Osteocyte (in vitro differentiated cells): ENCODE results near the gene PTS. TPM values are rescaled to one million over a fixed set of nuclear protein-coding genes. Genes with fewer than 3 reads are reported as not detected.
"Not testable (repeated sequence)": the region's sequence is repeated elsewhere in the genome, so short reads cannot be mapped to it uniquely, and the experiment has no call there.

ENCODE experiments used
- DNase-seq: peaks from one replicate; pipeline ENCODE4 v3.0.0; 2021; ENCODE audit warnings: mixed read lengths; ENCODE audit not compliant: unreplicated experiment; ENCODE audit errors: extremely low spot score
- H3K27ac Mint-ChIP-seq: one replicate; pipeline ENCODE4 v1.8.0; 2021; ENCODE audit warnings: mild to moderate bottlenecking, mixed read lengths; ENCODE audit not compliant: unreplicated experiment
- H3K27me3 Mint-ChIP-seq: one replicate; pipeline ENCODE4 v1.8.0; 2021; ENCODE audit warnings: mixed read lengths; ENCODE audit not compliant: unreplicated experiment
- H3K36me3 Mint-ChIP-seq: one replicate; pipeline ENCODE4 v1.8.0; 2021; ENCODE audit warnings: mixed read lengths; ENCODE audit not compliant: unreplicated experiment
- H3K4me1 Mint-ChIP-seq: one replicate; pipeline ENCODE4 v1.8.0; 2021; ENCODE audit warnings: mixed read lengths; ENCODE audit not compliant: unreplicated experiment
- H3K4me3 Mint-ChIP-seq: one replicate; pipeline ENCODE4 v1.8.0; 2021; ENCODE audit warnings: mild to moderate bottlenecking, moderate library complexity, mixed read lengths; ENCODE audit not compliant: unreplicated experiment
- H3K9me3 Mint-ChIP-seq: one replicate; pipeline ENCODE4 v1.8.0; 2021; ENCODE audit warnings: mixed read lengths; ENCODE audit not compliant: unreplicated experiment
- total RNA-seq: library from RNA; stranded (reverse); gene quantifications from 2 replicates; pipeline ENCODE4 v1.2.1, GENCODE V29; 2021
- TF ChIP-seq, protein P1 (sequence below): fragments of 200-600 bp; sonication (generic); IDR thresholded peaks from 2 replicates; pipeline ENCODE4 v1.5.0; 2021; ENCODE audit warnings: antibody characterized with exemption, mild to moderate bottlenecking, moderate library complexity

Gene PTS
- total RNA-seq, 1 donor from 2014 or later: 44.0 TPM

DNA sequence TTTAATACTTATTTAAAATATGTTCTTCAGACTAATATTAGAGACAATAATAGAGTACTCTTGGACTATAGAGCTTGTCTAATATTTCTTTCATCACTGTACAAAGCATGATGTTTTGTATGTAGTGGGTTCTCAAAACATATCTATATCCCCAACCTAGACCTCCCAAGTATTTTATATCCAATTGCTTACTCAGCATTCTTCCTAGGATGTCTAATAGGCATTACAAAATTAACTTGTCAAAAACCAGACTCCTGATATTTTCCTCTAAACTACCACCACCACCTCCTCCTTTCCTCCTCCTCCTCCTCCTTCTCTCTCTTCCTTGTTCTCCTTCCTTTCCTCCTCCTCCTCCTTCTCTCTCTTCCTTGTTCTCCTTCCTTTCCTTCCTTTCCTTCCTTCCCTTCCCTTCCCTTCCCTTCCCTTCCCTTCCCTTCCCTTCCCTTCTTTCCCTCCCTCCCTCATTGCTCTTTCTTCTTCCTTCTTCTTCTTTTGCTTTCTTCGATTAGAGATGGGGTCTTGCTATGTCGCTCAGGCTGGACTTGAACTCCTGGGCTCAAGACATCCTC lies 29.6 kb upstream of the PTS start:
- Mint-ChIP-seq H3K9me3 (no peaks in the 10 kb centered on the region), H3K27me3 (peaks cover 44% of the 10 kb centered on the region), H3K4me3 (no peak overlapping the region), H3K27ac (no peak overlapping the region), H3K4me1 (no peaks in the 10 kb centered on the region), H3K36me3 (no peaks in the 10 kb centered on the region)
- DNase-seq: no peak
- TF ChIP-seq, protein P1, sequence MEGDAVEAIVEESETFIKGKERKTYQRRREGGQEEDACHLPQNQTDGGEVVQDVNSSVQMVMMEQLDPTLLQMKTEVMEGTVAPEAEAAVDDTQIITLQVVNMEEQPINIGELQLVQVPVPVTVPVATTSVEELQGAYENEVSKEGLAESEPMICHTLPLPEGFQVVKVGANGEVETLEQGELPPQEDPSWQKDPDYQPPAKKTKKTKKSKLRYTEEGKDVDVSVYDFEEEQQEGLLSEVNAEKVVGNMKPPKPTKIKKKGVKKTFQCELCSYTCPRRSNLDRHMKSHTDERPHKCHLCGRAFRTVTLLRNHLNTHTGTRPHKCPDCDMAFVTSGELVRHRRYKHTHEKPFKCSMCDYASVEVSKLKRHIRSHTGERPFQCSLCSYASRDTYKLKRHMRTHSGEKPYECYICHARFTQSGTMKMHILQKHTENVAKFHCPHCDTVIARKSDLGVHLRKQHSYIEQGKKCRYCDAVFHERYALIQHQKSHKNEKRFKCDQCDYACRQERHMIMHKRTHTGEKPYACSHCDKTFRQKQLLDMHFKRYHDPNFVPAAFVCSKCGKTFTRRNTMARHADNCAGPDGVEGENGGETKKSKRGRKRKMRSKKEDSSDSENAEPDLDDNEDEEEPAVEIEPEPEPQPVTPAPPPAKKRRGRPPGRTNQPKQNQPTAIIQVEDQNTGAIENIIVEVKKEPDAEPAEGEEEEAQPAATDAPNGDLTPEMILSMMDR: no peak

DNA sequence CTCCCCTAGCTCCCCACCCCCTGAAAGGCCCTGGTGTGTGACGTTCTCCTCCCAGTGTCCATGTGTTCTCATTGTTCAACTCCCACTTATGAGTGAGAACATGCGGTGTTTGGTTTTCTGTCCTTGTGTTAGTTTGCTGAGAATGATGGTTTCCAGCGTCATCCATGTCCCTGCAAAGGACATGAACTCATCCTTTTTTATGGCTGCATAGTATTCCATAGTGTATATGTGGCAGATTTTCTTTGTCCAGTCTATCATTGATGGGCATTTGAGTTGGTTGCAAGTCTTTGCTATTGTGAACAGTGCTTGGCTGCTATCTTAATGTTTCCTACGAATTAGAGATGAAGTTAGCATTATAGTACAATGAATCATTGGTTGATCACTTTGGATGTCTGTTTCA lies 27.1 kb upstream of the PTS start:
- peaks cover 42% of the 10 kb centered on the region for H3K27me3 Mint-ChIP-seq
- H3K9me3 Mint-ChIP-seq, DNase-seq, H3K36me3 Mint-ChIP-seq, H3K4me3 Mint-ChIP-seq, H3K27ac Mint-ChIP-seq, H3K4me1 Mint-ChIP-seq: not testable (repeated sequence)

DNA sequence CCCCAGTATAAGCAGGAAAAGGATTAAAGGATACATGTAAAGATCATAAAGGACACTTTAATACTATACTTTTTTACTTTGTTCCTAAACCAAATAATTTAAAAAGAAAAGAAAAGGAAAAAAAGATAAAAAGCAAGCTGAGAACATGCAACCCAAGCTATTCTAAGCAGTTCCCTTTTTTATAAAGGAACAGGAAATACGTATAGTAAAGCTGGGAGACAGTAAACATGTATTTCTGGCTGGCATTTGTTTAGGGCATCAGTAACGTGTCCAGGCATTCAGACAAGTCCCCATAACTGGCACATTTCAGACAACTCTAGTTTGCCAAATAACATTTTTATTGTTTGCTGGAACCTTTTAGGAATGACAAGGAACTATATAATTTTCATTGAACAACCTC lies 26.0 kb upstream of the PTS start:
- Mint-ChIP-seq H3K27ac (no peak overlapping the region), H3K36me3 (peaks cover 1% of the 10 kb centered on the region), H3K4me1 (no peaks in the 10 kb centered on the region), H3K9me3 (no peaks in the 10 kb centered on the region), H3K27me3 (peaks cover 46% of the 10 kb centered on the region), H3K4me3 (no peak overlapping the region)
- no peak for DNase-seq
- TF ChIP-seq, protein P1: no peak

DNA sequence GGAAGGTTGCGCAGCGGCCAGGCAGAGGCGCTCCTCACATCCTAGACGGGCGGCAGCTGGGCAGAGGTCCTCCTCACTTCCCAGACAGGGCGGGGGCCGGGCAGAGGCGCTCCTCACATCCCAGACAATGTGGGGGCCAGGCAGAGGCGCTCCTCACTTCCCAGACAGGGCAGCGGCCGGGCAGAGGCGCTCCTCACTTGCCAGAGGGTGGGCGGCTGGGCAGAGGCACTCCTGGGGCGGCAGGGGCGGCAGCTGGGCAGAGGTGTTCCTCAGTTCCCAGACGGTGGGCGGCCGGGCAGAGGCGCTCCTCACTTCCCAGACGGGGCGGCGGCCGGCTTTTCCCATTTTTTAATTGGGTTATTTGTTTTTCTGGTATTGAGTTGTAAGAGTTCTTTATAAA lies 20.2 kb upstream of the PTS start:
- Mint-ChIP-seq H3K27me3 (peaks cover 55% of the 10 kb centered on the region), H3K36me3 (peaks cover 3% of the 10 kb centered on the region), H3K9me3 (no peaks in the 10 kb centered on the region)

DNA sequence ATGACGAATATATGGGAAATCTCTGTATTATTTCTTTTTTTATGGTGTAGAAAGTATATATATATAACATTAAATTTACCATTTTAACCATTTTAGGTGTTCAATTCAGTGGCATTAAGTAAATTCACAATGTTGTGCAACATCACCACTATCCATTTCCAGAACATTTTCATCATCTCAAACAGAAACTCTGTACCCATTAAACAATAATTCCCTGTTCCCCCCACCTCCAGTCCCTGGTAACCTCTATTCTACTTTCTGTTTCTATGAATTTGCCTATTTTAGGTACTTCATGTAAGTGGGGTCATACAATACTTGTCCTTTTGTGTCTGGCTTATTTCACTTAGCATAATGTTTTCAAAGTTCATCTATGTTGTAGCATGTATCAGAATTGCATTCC lies 15.3 kb upstream of the PTS start:
- Mint-ChIP-seq H3K9me3 (no peaks in the 10 kb centered on the region), H3K27me3 (peaks cover 52% of the 10 kb centered on the region), H3K27ac (no peak overlapping the region), H3K36me3 (peaks cover 2% of the 10 kb centered on the region), H3K4me3 (no peak overlapping the region), H3K4me1 (no peaks in the 10 kb centered on the region)
- TF ChIP-seq, protein P1: no peak
- DNase-seq: no peak

More for the DNA sequence above, 20.2 kb upstream of the PTS start:
- H3K4me3 Mint-ChIP-seq: no peak overlapping the region
- no peak for DNase-seq
- no peaks in the 10 kb centered on the region for H3K4me1 Mint-ChIP-seq
- TF ChIP-seq, protein P1: no peak
- H3K27ac Mint-ChIP-seq: no peak overlapping the region

DNA sequence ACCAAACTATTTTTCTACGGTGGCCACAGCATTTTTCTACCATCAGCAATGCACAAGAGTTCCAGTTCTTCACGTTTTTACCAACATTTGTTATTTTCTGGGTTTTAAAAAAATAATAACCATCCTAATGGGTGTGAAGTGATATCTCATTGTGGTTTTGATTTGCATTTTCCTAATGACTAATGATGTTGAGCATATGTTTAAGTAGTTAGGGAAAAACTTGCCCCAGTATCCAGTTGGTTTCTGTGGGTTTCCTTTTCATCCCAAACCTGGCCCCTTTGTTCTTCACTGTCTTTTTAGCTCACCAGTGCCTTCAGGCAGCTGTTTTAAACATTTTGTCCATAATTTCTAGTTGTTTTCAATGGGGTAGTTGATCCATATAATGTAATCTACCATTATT lies 14.7 kb upstream of the PTS start:
- H3K4me1 Mint-ChIP-seq: peaks cover 5% of the 10 kb centered on the region
- peaks cover 2% of the 10 kb centered on the region for H3K36me3 Mint-ChIP-seq
- H3K9me3 Mint-ChIP-seq: no peaks in the 10 kb centered on the region
- DNase-seq: no peak
- H3K27ac Mint-ChIP-seq: no peak overlapping the region
- H3K4me3 Mint-ChIP-seq: no peak overlapping the region
- TF ChIP-seq, protein P1: no peak
- H3K27me3 Mint-ChIP-seq: peaks cover 51% of the 10 kb centered on the region
